Testis (tissue), 5 donors: ENCODE data around the gene BANK1. TPM values are rescaled to one million over a fixed set of nuclear protein-coding genes. Genes with fewer than 3 reads are reported as not detected.
A peak's percentile ranks its signal among the peaks of the same experiment; 100 is the strongest.

ENCODE experiments used
- DNase-seq: peaks from one replicate; pipeline ENCODE4 v3.0.0-alpha.2; 2019
- H3K27ac ChIP-seq, 2 donors: fragments of 200-600 bp; sonication (generic); one replicate each; pipeline ENCODE4 v1.5.1; 2019
- H3K27me3 ChIP-seq: fragments of 200-600 bp; sonication (generic); one replicate; pipeline ENCODE4 v1.5.1; 2019
- H3K36me3 ChIP-seq: fragments of 200-600 bp; sonication (generic); one replicate; pipeline ENCODE4 v1.5.1; 2017; ENCODE audit warnings: low read depth; ENCODE audit errors: missing control alignments
- H3K4me1 ChIP-seq: fragments of 200-600 bp; sonication (generic); one replicate; pipeline ENCODE4 v1.5.1; 2019
- H3K4me3 ChIP-seq, 2 donors: fragments of 200-600 bp; sonication (generic); one replicate each; pipeline ENCODE4 v1.5.1; 2017 to 2019
- H3K9me3 ChIP-seq: fragments of 200-600 bp; sonication (generic); one replicate; pipeline ENCODE4 v1.5.1; 2017
- CTCF ChIP-seq, 3 experiments: fragments of 450-650 bp in 2 of 3; fragments of 200-600 bp in 1 of 3; sonication (generic) in 1 of 3; IDR thresholded peaks; one replicate each; pipeline ENCODE4 v1.5.1; 2016 to 2019; ENCODE audit warnings: antibody characterized with exemption in 3 of 3, mild to moderate bottlenecking in 2 of 3, moderate library complexity in 1 of 3
- POLR2A ChIP-seq: fragments of 450-650 bp; IDR thresholded peaks from one replicate; pipeline ENCODE4 v1.6.1; 2017; ENCODE audit warnings: antibody characterized with exemption, mild to moderate bottlenecking, moderate library complexity
- WGBS, 2 donors: methylation state at CpG; one replicate each; pipeline ENCODE4 v1.1.5; 2018; 5-methylcytosine and 5-hydroxymethylcytosine counted together
- intact Hi-C: fragments of 100-400 bp; cut with DNase I; formaldehyde crosslinking; loops from one replicate; pipeline ENCODE4 v1.15.1; 2023; ENCODE audit warnings: low total_unique reads
- long read RNA-seq, 2 donors: transcript quantifications; one replicate each; lab custom pipeline, GENCODE V29; 2026
- polyA plus RNA-seq: library from polyadenylated mRNA; stranded (reverse); fragments of 350-450 nt; fragmentation: Illumina TruSeq; extraction: RNeasy Lipid Tissue Mini Kit (QIAGEN cat#74804); gene quantifications from one replicate; pipeline ENCODE4 v1.2.3, GENCODE V29; 2014; ENCODE audit warnings: low read depth, low replicate concordance; ENCODE audit not compliant: insufficient read depth
- total RNA-seq, 2 donors: library from RNA; depleted of rRNA; stranded (reverse); fragments of >200 nt; gene quantifications; one replicate each; pipeline ENCODE4 v1.2.3, GENCODE V29; 2016

The BANK1 gene
- total RNA-seq (10 to 100 TPM in 1 of 2 donors, 1 to 10 TPM in 1; 10.0 to 10.4 TPM), polyA plus RNA-seq (5.2 TPM)
- long read RNA-seq, donor 1, result 0 reads
- long read RNA-seq, donor 2, result 0 reads

DNA sequence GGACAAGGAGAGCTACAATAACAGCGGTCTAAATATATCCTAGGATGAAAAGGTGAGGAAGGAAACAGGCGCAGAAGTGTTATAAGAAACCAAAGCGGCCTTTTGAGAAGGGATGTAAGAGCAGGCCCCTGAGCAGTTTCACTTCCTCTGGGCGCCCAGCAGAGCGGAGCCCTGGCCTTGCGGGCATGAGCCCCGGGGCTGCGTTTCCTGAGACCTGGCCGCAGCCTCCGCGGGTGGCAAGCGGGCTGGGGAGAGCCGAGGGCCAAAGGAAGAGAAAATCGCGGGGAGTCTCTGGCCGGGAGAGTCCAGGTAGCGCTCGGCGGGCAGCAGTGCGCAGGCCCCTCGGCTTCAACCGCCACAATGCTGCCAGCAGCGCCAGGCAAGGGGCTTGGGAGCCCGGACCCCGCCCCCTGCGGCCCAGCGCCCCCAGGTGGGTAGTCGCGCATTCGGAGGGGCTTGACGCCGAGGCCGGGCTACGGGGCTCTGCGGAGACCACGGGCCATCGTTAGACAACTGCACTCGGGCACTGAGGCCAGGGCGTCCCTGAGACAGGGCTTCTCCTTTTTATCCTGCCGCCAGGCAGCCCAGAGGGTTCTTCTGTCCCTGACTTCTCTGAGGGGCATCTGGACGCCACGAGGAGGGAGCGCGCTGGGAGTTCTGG, at the start of gene BANK1:
Gene BANK1 (plus strand): TSS at position 210 of the 661 bp plus-strand sequence. CDS start 151 bp downstream, at position 361.
- H3K9me3 ChIP-seq, result no peaks in the 10 kb centered on the region
- TF ChIP-seq CTCF (IDR thresholded peaks at IDR 0.05), result peak in 2 of 3 experiments; percentile 1 to 20
- no peak for TF ChIP-seq POLR2A
- peak within 1 kb of the TSS; percentile 80 to 88 for H3K27ac ChIP-seq
- peak within 1 kb of the TSS; percentile 56 to 67 for H3K4me3 ChIP-seq
- H3K4me1 ChIP-seq, result no peaks in the 10 kb centered on the region
- peak; percentile 75 for DNase-seq
- H3K36me3 ChIP-seq, result no peaks in the 10 kb centered on the region
- 5 to 6% methylated on average over 26 to 38 of the region's 44 CpGs for WGBS, 2 donors
- no peaks in the 10 kb centered on the region for H3K27me3 ChIP-seq
- intact Hi-C loops, result no loop called here

GRCh38 chr4:101753721-101754120, 36.8 kb upstream of the BANK1 start:
- Histone ChIP-seq H3K9me3 (no peaks in the 10 kb centered on the region), H3K27me3 (no peaks in the 10 kb centered on the region), H3K4me3 (no peak overlapping the region), H3K27ac (no peak overlapping the region), H3K36me3 (no peaks in the 10 kb centered on the region), H3K4me1 (no peaks in the 10 kb centered on the region)
- 48% methylated on average over 2 of the region's 2 CpGs for WGBS, 2 donors
- TF ChIP-seq CTCF (IDR thresholded peaks at IDR 0.05) (no peak), POLR2A (no peak)
- DNase-seq, result no peak
- intact Hi-C loops, result no loop called here

- intact Hi-C loops, result no loop called here
- Histone ChIP-seq H3K4me1 (no peaks in the 10 kb centered on the region), H3K36me3 (no peaks in the 10 kb centered on the region), H3K27me3 (no peaks in the 10 kb centered on the region), H3K9me3 (no peaks in the 10 kb centered on the region), H3K4me3 (no peak overlapping the region), H3K27ac (no peak overlapping the region)
- DNase-seq, result no peak
- TF ChIP-seq CTCF (IDR thresholded peaks at IDR 0.05) (no peak), POLR2A (no peak)
- WGBS, 2 donors, result 12 to 20% methylated on average over 2 of the region's 2 CpGs
Observed at GRCh38 chr4:101756181-101756580, 34.3 kb upstream of the BANK1 start.

DNA sequence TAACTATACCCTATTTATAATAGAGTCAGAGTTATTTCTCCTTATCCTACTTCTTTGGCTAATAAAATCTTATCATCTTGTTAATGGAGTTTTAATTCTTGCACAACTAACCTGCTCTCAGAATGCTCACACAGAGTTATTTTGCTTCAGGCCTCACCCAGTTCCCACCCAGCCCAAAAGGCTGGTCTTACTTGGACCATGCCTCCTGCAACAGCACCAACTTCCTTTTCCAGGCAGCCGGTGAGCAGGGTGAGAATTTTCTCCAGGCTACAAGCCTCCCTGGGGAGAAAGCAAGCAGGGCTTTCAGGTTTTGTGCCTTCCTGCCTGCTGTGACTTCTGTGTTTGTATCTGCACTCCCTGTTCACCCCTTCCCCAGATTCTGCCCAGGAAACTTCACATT, 29.1 kb upstream of the BANK1 start:
- Histone ChIP-seq H3K27me3 (no peaks in the 10 kb centered on the region), H3K36me3 (no peaks in the 10 kb centered on the region), H3K9me3 (no peaks in the 10 kb centered on the region), H3K4me1 (no peaks in the 10 kb centered on the region), H3K27ac (no peak overlapping the region), H3K4me3 (no peak overlapping the region)
- no peak for DNase-seq
- 68 to 73% methylated on average over 1 of the region's 1 CpG for WGBS, 2 donors
- TF ChIP-seq POLR2A (no peak), CTCF (IDR thresholded peaks at IDR 0.05) (no peak)
- intact Hi-C loops, result no loop called here

DNA sequence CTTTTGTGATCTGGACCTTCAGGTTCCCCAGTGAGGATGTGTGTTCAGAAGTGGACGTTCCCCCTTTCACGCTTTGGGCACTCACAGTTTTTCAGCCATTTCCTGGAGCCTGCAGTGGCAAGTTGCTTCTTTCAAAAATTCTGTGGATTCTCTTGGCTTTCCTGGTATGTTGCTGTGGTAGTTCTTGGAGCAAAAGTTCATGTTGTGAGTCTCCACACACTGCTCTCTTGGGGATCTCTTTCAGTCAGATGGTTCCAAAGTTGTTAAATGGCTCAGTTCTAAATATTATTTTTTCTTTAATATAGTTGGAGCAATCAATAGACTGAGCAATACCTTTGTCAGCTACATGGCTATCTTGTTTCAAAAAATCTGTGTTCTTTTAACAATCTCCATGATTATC, 28.5 kb upstream of the BANK1 start:
- Histone ChIP-seq H3K36me3 (no peaks in the 10 kb centered on the region), H3K27ac (no peak overlapping the region), H3K4me1 (no peaks in the 10 kb centered on the region), H3K4me3 (no peak overlapping the region), H3K27me3 (no peaks in the 10 kb centered on the region), H3K9me3 (no peaks in the 10 kb centered on the region)
- DNase-seq, result no peak
- TF ChIP-seq CTCF (IDR thresholded peaks at IDR 0.05) (no peak), POLR2A (no peak)
- intact Hi-C loops, result no loop called here
- 71 to 72% methylated on average over 2 of the region's 2 CpGs for WGBS, 2 donors
